Measurements from ENCODE around the gene USP8.

Gene USP8

DNA sequence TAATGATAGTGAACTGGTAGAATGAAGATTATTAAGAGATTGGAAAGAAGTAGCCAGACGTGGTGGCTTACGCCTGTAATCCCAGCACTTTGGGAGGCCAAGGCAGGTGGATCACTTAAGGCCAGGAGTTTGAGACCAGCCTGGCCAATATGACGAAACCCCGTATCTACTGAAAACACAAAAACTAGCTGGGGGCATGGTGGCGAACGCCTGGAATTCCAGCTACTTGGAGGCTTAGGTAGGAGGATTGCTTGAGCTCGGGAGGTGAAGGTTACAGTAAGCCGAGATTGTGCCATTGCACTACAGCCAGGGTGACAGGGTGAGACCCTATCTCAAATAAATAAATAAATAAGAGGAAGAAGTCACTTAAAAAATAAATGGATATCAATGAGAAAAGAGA, 14.0 kb downstream of the USP8 start:
- Histone ChIP-seq H3K14ac (ENCODE audit: low read length) (no peak overlapping the region), H2BK12ac (ENCODE audit: low read length) (no peak overlapping the region), H2AK5ac (ENCODE audit: low read depth, low read length) (no peak overlapping the region), H3K23ac (ENCODE audit: low read depth, low read length, poor library complexity) (no peak overlapping the region), H2AFZ (ENCODE audit: low read length) (no peak overlapping the region), H3K9me3 (replicated peaks in 1 of 2; ENCODE audit: control insufficient read depth in 2 of 2, insufficient read depth in 1 of 2, low read depth in 1 of 2, low read length in 2 of 2) (peaks cover 0 to 7% of the 10 kb centered on the region in 2 donors), H3K27ac (replicated peaks; ENCODE audit: low read length) (no peak overlapping the region), H3K9ac (ENCODE audit: low read depth, low read length, poor library complexity) (no peak overlapping the region), H3K4me2 (ENCODE audit: insufficient read depth, low read length, poor library complexity, severe bottlenecking) (no peak overlapping the region), H2BK5ac (ENCODE audit: low read length) (no peak overlapping the region), H3K4me3 (ENCODE audit: low read length in 2 of 2) (no peak overlapping the region), H4K8ac (ENCODE audit: low read depth, low read length) (no peak overlapping the region), H3K79me1 (ENCODE audit: low read depth, low read length) (no peaks in the 10 kb centered on the region), H3K18ac (ENCODE audit: low read length) (no peak overlapping the region), H3K4ac (ENCODE audit: low read length) (no peak overlapping the region), H3K27me3 (ENCODE audit: control insufficient read depth in 3 of 3, insufficient read depth in 3 of 3, low read depth in 1 of 3, low read length in 3 of 3) (no peaks in the 10 kb centered on the region), H3K4me1 (ENCODE audit: control insufficient read depth in 2 of 2, insufficient read depth in 1 of 2, low read depth in 1 of 2, low read length in 2 of 2) (no peaks in the 10 kb centered on the region), H2BK15ac (ENCODE audit: low read length) (no peak overlapping the region), H4K91ac (ENCODE audit: low read depth, low read length, poor library complexity) (no peak overlapping the region), H2BK120ac (ENCODE audit: low read depth, low read length) (no peak overlapping the region), H3K36me3 (replicated peaks in 1 of 2; ENCODE audit: control insufficient read depth in 2 of 2, insufficient read depth in 2 of 2, low read length in 2 of 2) (peaks cover 3 to 58% of the 10 kb centered on the region in 2 donors)
- no peak for DNase-seq (ENCODE audit: low spot score)
- no CpG with 5 or more reads among the region's 8 CpGs for WGBS, 2 donors (ENCODE audit: extremely low coverage in 2 of 2, insufficient read length in 2 of 2, insufficient replicate concordance in 1 of 2)

DNA sequence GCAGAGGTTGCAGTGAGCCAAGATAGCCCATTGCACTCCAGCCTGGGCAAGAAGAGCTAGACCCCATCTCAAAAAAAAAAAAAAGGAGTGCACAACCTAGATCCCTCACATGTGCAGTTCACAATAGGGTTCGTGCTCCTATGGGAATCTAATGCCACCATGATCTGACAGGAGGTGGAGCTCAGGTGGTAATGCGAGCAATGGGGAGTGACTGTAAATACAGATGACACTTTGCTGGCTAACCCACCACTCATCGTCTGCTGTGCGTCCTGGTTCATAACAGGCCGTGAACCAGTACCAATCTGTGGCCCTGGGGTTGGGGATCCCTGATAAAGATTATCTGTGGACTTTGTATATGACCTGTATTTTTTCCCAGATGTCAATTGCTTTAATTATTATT, 16.7 kb downstream of the USP8 start:
- Histone ChIP-seq H2BK12ac (ENCODE audit: low read length) (no peak overlapping the region), H2BK5ac (ENCODE audit: low read length) (no peak overlapping the region), H3K27me3 (ENCODE audit: control insufficient read depth in 3 of 3, insufficient read depth in 3 of 3, low read depth in 1 of 3, low read length in 3 of 3) (no peaks in the 10 kb centered on the region), H3K4me2 (ENCODE audit: insufficient read depth, low read length, poor library complexity, severe bottlenecking) (no peak overlapping the region), H3K9ac (ENCODE audit: low read depth, low read length, poor library complexity) (no peak overlapping the region), H3K36me3 (replicated peaks in 1 of 2; ENCODE audit: control insufficient read depth in 2 of 2, insufficient read depth in 2 of 2, low read length in 2 of 2) (peaks cover 3 to 57% of the 10 kb centered on the region in 2 donors), H3K23ac (ENCODE audit: low read depth, low read length, poor library complexity) (no peak overlapping the region), H2AK5ac (ENCODE audit: low read depth, low read length) (no peak overlapping the region), H3K27ac (replicated peaks; ENCODE audit: low read length) (no peak overlapping the region), H3K4me1 (ENCODE audit: control insufficient read depth in 2 of 2, insufficient read depth in 1 of 2, low read depth in 1 of 2, low read length in 2 of 2) (no peaks in the 10 kb centered on the region), H3K4ac (ENCODE audit: low read length) (no peak overlapping the region), H4K91ac (ENCODE audit: low read depth, low read length, poor library complexity) (no peak overlapping the region), H2AFZ (ENCODE audit: low read length) (no peak overlapping the region), H2BK120ac (ENCODE audit: low read depth, low read length) (no peak overlapping the region), H4K8ac (ENCODE audit: low read depth, low read length) (no peak overlapping the region), H3K79me1 (ENCODE audit: low read depth, low read length) (no peaks in the 10 kb centered on the region), H3K18ac (ENCODE audit: low read length) (no peak overlapping the region), H3K4me3 (ENCODE audit: low read length in 2 of 2) (no peak overlapping the region), H3K14ac (ENCODE audit: low read length) (no peak overlapping the region), H3K9me3 (replicated peaks in 1 of 2; ENCODE audit: control insufficient read depth in 2 of 2, insufficient read depth in 1 of 2, low read depth in 1 of 2, low read length in 2 of 2) (peaks cover 0 to 7% of the 10 kb centered on the region in 2 donors), H2BK15ac (ENCODE audit: low read length) (no peak overlapping the region)
- DNase-seq (ENCODE audit: low spot score), result no peak
- WGBS, 2 donors (ENCODE audit: extremely low coverage in 2 of 2, insufficient read length in 2 of 2, insufficient replicate concordance in 1 of 2), result no CpG with 5 or more reads among the region's 5 CpGs

DNA sequence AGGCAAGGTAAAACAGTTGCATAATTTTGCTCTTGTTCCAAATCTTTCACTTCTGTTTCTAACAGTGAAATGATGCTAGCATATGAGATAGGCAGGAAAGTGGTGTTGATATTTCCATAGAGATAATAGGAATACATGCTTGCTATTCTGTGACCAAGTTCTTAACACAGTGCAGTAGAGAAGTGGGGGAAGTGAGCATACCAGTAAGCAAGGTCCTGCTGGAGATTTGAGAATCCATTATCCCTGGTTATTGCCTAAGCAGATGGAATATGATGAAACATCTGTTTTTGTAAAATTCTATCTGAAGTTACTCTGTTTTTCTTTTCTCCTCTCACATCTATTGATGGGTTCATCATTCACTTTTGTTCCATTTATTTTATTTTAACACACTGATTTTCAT, 28.7 kb downstream of the USP8 start:
- peaks cover 0 to 66% of the 10 kb centered on the region in 2 donors for H3K36me3 ChIP-seq (replicated peaks in 1 of 2; ENCODE audit: control insufficient read depth in 2 of 2, insufficient read depth in 2 of 2, low read length in 2 of 2)
- H3K14ac ChIP-seq (ENCODE audit: low read length), result no peak overlapping the region

DNA sequence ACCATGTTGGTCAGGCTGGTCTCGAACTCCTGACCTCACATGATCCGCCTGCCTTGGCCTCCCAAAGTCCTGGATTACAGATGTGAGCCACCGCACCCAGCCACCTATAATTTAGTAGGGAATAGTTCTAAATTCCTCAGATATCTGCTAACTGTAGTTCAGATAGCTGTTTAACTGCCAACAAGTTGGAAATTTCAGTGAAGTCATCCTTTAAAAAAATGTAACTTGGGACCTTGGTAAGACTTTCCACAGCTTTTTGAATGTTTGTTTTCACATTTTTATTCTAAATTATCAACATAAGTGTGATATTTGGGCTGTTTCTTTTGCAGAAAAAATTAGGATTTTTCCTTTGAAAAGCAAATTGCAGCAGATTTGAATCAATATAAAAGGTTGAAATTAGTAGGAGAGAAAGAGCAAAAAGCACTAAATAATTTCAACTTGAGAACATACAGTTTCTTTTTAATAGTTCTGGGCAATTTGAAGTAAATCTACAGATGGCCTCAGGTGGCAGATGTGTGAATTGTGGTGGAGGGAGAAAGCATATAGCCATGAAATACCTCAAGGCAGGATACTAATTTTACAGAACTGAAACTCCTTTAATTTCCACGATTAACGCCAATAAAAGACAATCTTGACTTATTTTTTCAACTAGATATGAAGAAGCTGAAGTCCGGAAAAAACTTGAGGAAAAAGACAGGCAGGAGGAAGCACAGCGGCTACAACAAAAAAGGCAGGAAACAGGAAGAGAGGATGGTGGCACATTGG, 34.3 kb downstream of the USP8 start:
- no peaks in the 10 kb centered on the region for H3K9me3 ChIP-seq (replicated peaks in 1 of 2; ENCODE audit: control insufficient read depth in 2 of 2, insufficient read depth in 1 of 2, low read depth in 1 of 2, low read length in 2 of 2)
- peaks cover 0 to 77% of the 10 kb centered on the region in 2 donors for H3K36me3 ChIP-seq (replicated peaks in 1 of 2; ENCODE audit: control insufficient read depth in 2 of 2, insufficient read depth in 2 of 2, low read length in 2 of 2)
- H2BK15ac ChIP-seq (ENCODE audit: low read length), result no peak overlapping the region
- no peak overlapping the region for H2AFZ ChIP-seq (ENCODE audit: low read length)
- H2AK5ac ChIP-seq (ENCODE audit: low read depth, low read length), result no peak overlapping the region
- H3K4me3 ChIP-seq (ENCODE audit: low read length in 2 of 2), result no peak overlapping the region
- no peak overlapping the region for H2BK5ac ChIP-seq (ENCODE audit: low read length)
- H4K8ac ChIP-seq (ENCODE audit: low read depth, low read length), result no peak overlapping the region
- no peak overlapping the region for H3K14ac ChIP-seq (ENCODE audit: low read length)
- no peak overlapping the region for H3K27ac ChIP-seq (replicated peaks; ENCODE audit: low read length)
- no peaks in the 10 kb centered on the region for H3K27me3 ChIP-seq (ENCODE audit: control insufficient read depth in 3 of 3, insufficient read depth in 3 of 3, low read depth in 1 of 3, low read length in 3 of 3)
- no peak overlapping the region for H4K91ac ChIP-seq (ENCODE audit: low read depth, low read length, poor library complexity)
- peaks cover 2% of the 10 kb centered on the region for H3K79me1 ChIP-seq (ENCODE audit: low read depth, low read length)
- H3K4me1 ChIP-seq (ENCODE audit: control insufficient read depth in 2 of 2, insufficient read depth in 1 of 2, low read depth in 1 of 2, low read length in 2 of 2), result no peaks in the 10 kb centered on the region
- no peak overlapping the region for H2BK12ac ChIP-seq (ENCODE audit: low read length)
- no peak overlapping the region for H3K4ac ChIP-seq (ENCODE audit: low read length)
- WGBS, 2 donors (ENCODE audit: extremely low coverage in 2 of 2, insufficient read length in 2 of 2, insufficient replicate concordance in 1 of 2), result no CpG with 5 or more reads among the region's 7 CpGs
- H2BK120ac ChIP-seq (ENCODE audit: low read depth, low read length), result no peak overlapping the region
- no peak overlapping the region for H3K9ac ChIP-seq (ENCODE audit: low read depth, low read length, poor library complexity)
- DNase-seq (ENCODE audit: low spot score), result no peak
- no peak overlapping the region for H3K18ac ChIP-seq (ENCODE audit: low read length)
- no peak overlapping the region for H3K4me2 ChIP-seq (ENCODE audit: insufficient read depth, low read length, poor library complexity, severe bottlenecking)
- H3K23ac ChIP-seq (ENCODE audit: low read depth, low read length, poor library complexity), result no peak overlapping the region

More for the DNA sequence above, 28.7 kb downstream of the USP8 start:
- Histone ChIP-seq H3K9ac (ENCODE audit: low read depth, low read length, poor library complexity) (no peak overlapping the region), H3K18ac (ENCODE audit: low read length) (no peak overlapping the region), H4K8ac (ENCODE audit: low read depth, low read length) (no peak overlapping the region), H3K4me1 (ENCODE audit: control insufficient read depth in 2 of 2, insufficient read depth in 1 of 2, low read depth in 1 of 2, low read length in 2 of 2) (no peaks in the 10 kb centered on the region), H2BK5ac (ENCODE audit: low read length) (no peak overlapping the region), H4K91ac (ENCODE audit: low read depth, low read length, poor library complexity) (no peak overlapping the region), H3K27me3 (ENCODE audit: control insufficient read depth in 3 of 3, insufficient read depth in 3 of 3, low read depth in 1 of 3, low read length in 3 of 3) (no peaks in the 10 kb centered on the region), H3K27ac (replicated peaks; ENCODE audit: low read length) (no peak overlapping the region), H3K79me1 (ENCODE audit: low read depth, low read length) (peaks cover 2% of the 10 kb centered on the region), H3K4ac (ENCODE audit: low read length) (no peak overlapping the region), H2BK120ac (ENCODE audit: low read depth, low read length) (no peak overlapping the region), H3K9me3 (replicated peaks in 1 of 2; ENCODE audit: control insufficient read depth in 2 of 2, insufficient read depth in 1 of 2, low read depth in 1 of 2, low read length in 2 of 2) (no peaks in the 10 kb centered on the region), H3K23ac (ENCODE audit: low read depth, low read length, poor library complexity) (no peak overlapping the region), H3K4me2 (ENCODE audit: insufficient read depth, low read length, poor library complexity, severe bottlenecking) (no peak overlapping the region), H2BK15ac (ENCODE audit: low read length) (no peak overlapping the region), H2AK5ac (ENCODE audit: low read depth, low read length) (no peak overlapping the region), H2AFZ (ENCODE audit: low read length) (no peak overlapping the region), H2BK12ac (ENCODE audit: low read length) (no peak overlapping the region), H3K4me3 (ENCODE audit: low read length in 2 of 2) (no peak overlapping the region)
- no peak for DNase-seq (ENCODE audit: low spot score)

Data from neuronal stem cell (in vitro differentiated cells).